HepG2 (cell line): ENCODE measurements around the gene ITGB6. TPM values are rescaled to one million over a fixed set of nuclear protein-coding genes. Genes with fewer than 3 reads are reported as not detected.

Experiments used
- FOXP4 ChIP-seq: sonication (generic); formaldehyde crosslinking; IDR thresholded peaks from 2 replicates; pipeline ENCODE4 v1.4.0; 2020; ENCODE audit warnings: missing genetic modification reagents
- HNF4G ChIP-seq, 2 experiments: sonication (generic) in 1 of 2; formaldehyde crosslinking in 1 of 2; IDR thresholded peaks; 2 replicates each; pipeline versions ENCODE4 v1.4.0 to v1.6.1; 2011 to 2020; ENCODE audit warnings: borderline replicate concordance in 2 of 2, low read depth in 2 of 2, mild to moderate bottlenecking in 2 of 2, low read length in 1 of 2, missing genetic modification reagents in 1 of 2, moderate library complexity in 1 of 2
- HNRNPLL ChIP-seq: fragments of 200-400 bp; formaldehyde crosslinking; IDR thresholded peaks from 2 replicates; pipeline ENCODE4 v1.6.1; 2017; ENCODE audit warnings: mild to moderate bottlenecking, low read depth, low read length; ENCODE audit not compliant: poor library complexity, severe bottlenecking
- KDM3A ChIP-seq: IDR thresholded peaks from 2 replicates; pipeline ENCODE4 v1.6.1; 2018; ENCODE audit warnings: low read depth, missing compliant biosample characterization
- MTA3 ChIP-seq: sonication (generic); formaldehyde crosslinking; IDR thresholded peaks from 2 replicates; pipeline ENCODE4 v1.4.0; 2020; ENCODE audit warnings: missing genetic modification reagents
- MXD3 ChIP-seq: IDR thresholded peaks from 2 replicates; pipeline ENCODE4 v1.6.1; 2016; ENCODE audit warnings: mild to moderate bottlenecking, missing biosample characterization, missing genetic modification reagents
- MXD4 ChIP-seq: IDR thresholded peaks from 2 replicates; pipeline ENCODE4 v1.6.1; 2016; ENCODE audit warnings: mild to moderate bottlenecking, missing biosample characterization, missing genetic modification reagents
- NONO ChIP-seq, 2 experiments: fragments of 450-650 bp in 1 of 2; sonication (generic) in 1 of 2; formaldehyde crosslinking in 1 of 2; IDR thresholded peaks in 1 of 2; conservative IDR thresholded peaks in 1 of 2; 2 replicates each; pipeline versions ENCODE4 v1.6.1 to v1.8.0; 2017 to 2022; ENCODE audit warnings: mild to moderate bottlenecking in 1 of 2, missing genetic modification reagents in 1 of 2, moderate library complexity in 1 of 2
- SOX13 ChIP-seq, 3 experiments: fragments of 450-650 bp in 1 of 3; sonication (generic) in 1 of 3; formaldehyde crosslinking in 1 of 3; IDR thresholded peaks in 2 of 3; conservative IDR thresholded peaks in 1 of 3; 2 replicates each; pipeline versions ENCODE4 v1.5.0 to v1.6.1; 2016 to 2020; ENCODE audit warnings: antibody characterized with exemption in 1 of 3, mild to moderate bottlenecking in 1 of 3, missing compliant biosample characterization in 1 of 3, missing genetic modification reagents in 1 of 3, moderate library complexity in 1 of 3
- SOX6 ChIP-seq, 2 experiments: fragments of 450-650 bp in 1 of 2; sonication (generic) in 1 of 2; formaldehyde crosslinking in 1 of 2; IDR thresholded peaks; 2 replicates each; pipeline versions ENCODE4 v1.4.0 to v1.6.1; 2017 to 2020; ENCODE audit warnings: antibody characterized with exemption in 1 of 2, mild to moderate bottlenecking in 1 of 2, missing genetic modification reagents in 1 of 2
- TEAD3 ChIP-seq: optimal IDR thresholded peaks from 2 replicates; pipeline ENCODE3; 2016; ENCODE audit warnings: borderline replicate concordance
- ZNF180 ChIP-seq: sonication (generic); formaldehyde crosslinking; IDR thresholded peaks from 2 replicates; pipeline ENCODE4 v1.4.0; 2020; ENCODE audit warnings: low read depth, missing genetic modification reagents, borderline replicate concordance
- polyA plus RNA-seq, 8 experiments: library from polyadenylated mRNA; depleted of rRNA in 3 of 8; stranded (reverse) in 7 of 8; unstranded in 1 of 8; fragments of >200 nt; fragmentation: Illumina TruSeq in 4 of 8; extraction: Trizol in 4 of 8; gene quantifications; 2 replicates each; pipeline versions ENCODE4 v1.2.1 to v1.2.3, GENCODE V29; 2011 to 2016; ENCODE audit warnings: low read depth in 4 of 8, missing spikeins in 1 of 8, mixed read lengths in 1 of 8; ENCODE audit not compliant: insufficient read depth in 1 of 8
- total RNA-seq, 5 experiments: library from RNA; depleted of rRNA; stranded (reverse); fragments of >200 nt; fragmentation: Illumina TruSeq; extraction: Trizol; gene quantifications; 2 replicates each; pipeline ENCODE4 v1.2.3, GENCODE V29; 2016; ENCODE audit warnings: low read depth in 1 of 5
- TF ChIP-seq, protein P1 (sequence below): sonication (generic); formaldehyde crosslinking; conservative IDR thresholded peaks from 2 replicates; pipeline ENCODE4 v1.4.0; 2020; ENCODE audit warnings: mild to moderate bottlenecking, missing genetic modification reagents, moderate library complexity
- TF ChIP-seq, protein P2 (sequence below): sonication (generic); formaldehyde crosslinking; IDR thresholded peaks from 2 replicates; pipeline ENCODE4 v1.8.0; 2022; ENCODE audit warnings: mild to moderate bottlenecking, missing genetic modification reagents
- TF ChIP-seq, protein P3 (sequence below): sonication (generic); formaldehyde crosslinking; IDR thresholded peaks from 2 replicates; pipeline ENCODE4 v1.4.0; 2020; ENCODE audit warnings: missing genetic modification reagents

Gene ITGB6
- total and polyA plus RNA-seq, 2 of the 13 experiments (the other 11 are each of a cell fraction or from before 2014, with no cell fraction given) = not detected

GRCh38 chr2:160222546-160223283, 22.6 kb upstream of the ITGB6 start (continued):
- TF ChIP-seq NONO (IDR thresholded peaks at IDR 0.05) = no peak
- TF ChIP-seq NONO (CRISPR knock-in tag; conservative IDR thresholded peaks at IDR 0.05) = no peak
- no peak for TF ChIP-seq SOX13 (IDR thresholded peaks at IDR 0.05)
- 0 out of 4 replicates have a peak, but pooled peaks of 1 of the 2 experiments have one; percentile 39 for TF ChIP-seq SOX13 (CRISPR knock-in tag; conservative IDR thresholded peaks at IDR 0.05 in 1 of 2, IDR thresholded peaks at IDR 0.05 in 1 of 2)
- TF ChIP-seq SOX6 (IDR thresholded peaks at IDR 0.05) = no peak
- TF ChIP-seq SOX6 (CRISPR knock-in tag; IDR thresholded peaks at IDR 0.05) = peak; percentile 63
- no peak for TF ChIP-seq MTA3 (CRISPR knock-in tag)
- TF ChIP-seq KDM3A (CRISPR knock-in tag) = no peak
- TF ChIP-seq MXD4 (CRISPR knock-in tag) = no peak
- peak; percentile 36; the same call in 1 of the 2 replicates for TF ChIP-seq FOXP4 (CRISPR knock-in tag)
- TF ChIP-seq HNF4G (IDR thresholded peaks at IDR 0.05; ENCODE audit: borderline replicate concordance, low read depth, low read length) = no peak
- no peak for TF ChIP-seq HNF4G (CRISPR knock-in tag; IDR thresholded peaks at IDR 0.05; ENCODE audit: borderline replicate concordance, low read depth)
- TF ChIP-seq, protein P1, sequence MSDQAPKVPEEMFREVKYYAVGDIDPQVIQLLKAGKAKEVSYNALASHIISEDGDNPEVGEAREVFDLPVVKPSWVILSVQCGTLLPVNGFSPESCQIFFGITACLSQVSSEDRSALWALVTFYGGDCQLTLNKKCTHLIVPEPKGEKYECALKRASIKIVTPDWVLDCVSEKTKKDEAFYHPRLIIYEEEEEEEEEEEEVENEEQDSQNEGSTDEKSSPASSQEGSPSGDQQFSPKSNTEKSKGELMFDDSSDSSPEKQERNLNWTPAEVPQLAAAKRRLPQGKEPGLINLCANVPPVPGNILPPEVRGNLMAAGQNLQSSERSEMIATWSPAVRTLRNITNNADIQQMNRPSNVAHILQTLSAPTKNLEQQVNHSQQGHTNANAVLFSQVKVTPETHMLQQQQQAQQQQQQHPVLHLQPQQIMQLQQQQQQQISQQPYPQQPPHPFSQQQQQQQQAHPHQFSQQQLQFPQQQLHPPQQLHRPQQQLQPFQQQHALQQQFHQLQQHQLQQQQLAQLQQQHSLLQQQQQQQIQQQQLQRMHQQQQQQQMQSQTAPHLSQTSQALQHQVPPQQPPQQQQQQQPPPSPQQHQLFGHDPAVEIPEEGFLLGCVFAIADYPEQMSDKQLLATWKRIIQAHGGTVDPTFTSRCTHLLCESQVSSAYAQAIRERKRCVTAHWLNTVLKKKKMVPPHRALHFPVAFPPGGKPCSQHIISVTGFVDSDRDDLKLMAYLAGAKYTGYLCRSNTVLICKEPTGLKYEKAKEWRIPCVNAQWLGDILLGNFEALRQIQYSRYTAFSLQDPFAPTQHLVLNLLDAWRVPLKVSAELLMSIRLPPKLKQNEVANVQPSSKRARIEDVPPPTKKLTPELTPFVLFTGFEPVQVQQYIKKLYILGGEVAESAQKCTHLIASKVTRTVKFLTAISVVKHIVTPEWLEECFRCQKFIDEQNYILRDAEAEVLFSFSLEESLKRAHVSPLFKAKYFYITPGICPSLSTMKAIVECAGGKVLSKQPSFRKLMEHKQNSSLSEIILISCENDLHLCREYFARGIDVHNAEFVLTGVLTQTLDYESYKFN = peak; percentile 82
- no peak for TF ChIP-seq MXD3 (CRISPR knock-in tag)
- no peak for TF ChIP-seq HNRNPLL
- no peak for TF ChIP-seq ZNF180 (CRISPR knock-in tag)
- TF ChIP-seq, protein P2, sequence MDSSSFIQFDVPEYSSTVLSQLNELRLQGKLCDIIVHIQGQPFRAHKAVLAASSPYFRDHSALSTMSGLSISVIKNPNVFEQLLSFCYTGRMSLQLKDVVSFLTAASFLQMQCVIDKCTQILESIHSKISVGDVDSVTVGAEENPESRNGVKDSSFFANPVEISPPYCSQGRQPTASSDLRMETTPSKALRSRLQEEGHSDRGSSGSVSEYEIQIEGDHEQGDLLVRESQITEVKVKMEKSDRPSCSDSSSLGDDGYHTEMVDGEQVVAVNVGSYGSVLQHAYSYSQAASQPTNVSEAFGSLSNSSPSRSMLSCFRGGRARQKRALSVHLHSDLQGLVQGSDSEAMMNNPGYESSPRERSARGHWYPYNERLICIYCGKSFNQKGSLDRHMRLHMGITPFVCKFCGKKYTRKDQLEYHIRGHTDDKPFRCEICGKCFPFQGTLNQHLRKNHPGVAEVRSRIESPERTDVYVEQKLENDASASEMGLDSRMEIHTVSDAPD (CRISPR knock-in tag) = no peak
- peak; percentile 60 for TF ChIP-seq TEAD3 (CRISPR knock-in tag)
- TF ChIP-seq, protein P3, sequence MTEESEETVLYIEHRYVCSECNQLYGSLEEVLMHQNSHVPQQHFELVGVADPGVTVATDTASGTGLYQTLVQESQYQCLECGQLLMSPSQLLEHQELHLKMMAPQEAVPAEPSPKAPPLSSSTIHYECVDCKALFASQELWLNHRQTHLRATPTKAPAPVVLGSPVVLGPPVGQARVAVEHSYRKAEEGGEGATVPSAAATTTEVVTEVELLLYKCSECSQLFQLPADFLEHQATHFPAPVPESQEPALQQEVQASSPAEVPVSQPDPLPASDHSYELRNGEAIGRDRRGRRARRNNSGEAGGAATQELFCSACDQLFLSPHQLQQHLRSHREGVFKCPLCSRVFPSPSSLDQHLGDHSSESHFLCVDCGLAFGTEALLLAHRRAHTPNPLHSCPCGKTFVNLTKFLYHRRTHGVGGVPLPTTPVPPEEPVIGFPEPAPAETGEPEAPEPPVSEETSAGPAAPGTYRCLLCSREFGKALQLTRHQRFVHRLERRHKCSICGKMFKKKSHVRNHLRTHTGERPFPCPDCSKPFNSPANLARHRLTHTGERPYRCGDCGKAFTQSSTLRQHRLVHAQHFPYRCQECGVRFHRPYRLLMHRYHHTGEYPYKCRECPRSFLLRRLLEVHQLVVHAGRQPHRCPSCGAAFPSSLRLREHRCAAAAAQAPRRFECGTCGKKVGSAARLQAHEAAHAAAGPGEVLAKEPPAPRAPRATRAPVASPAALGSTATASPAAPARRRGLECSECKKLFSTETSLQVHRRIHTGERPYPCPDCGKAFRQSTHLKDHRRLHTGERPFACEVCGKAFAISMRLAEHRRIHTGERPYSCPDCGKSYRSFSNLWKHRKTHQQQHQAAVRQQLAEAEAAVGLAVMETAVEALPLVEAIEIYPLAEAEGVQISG = 0 out of 2 replicates have a peak, but pooled peaks have one; percentile 19
